PC-9 (cell line): Measurements from ENCODE around the gene ALK. TPM values are rescaled to one million over a fixed set of nuclear protein-coding genes. Genes with fewer than 3 reads are reported as not detected.

Source experiments
- BruUV-seq: library from RNA; stranded (reverse); fragments of 400-500 nt; replicated peaks from 2 replicates; lab custom pipeline; 2021; lab: Mats Ljungman, UMichigan
- CTCF ChIA-PET: fragments of 300-600 bp; sonication (Branson Sonifier 250); formaldehyde crosslinking; loops from one replicate; lab custom pipeline; 2022; ENCODE audit warnings: antibody characterized with exemption; lab: Charles Lee
- POLR2A ChIA-PET: fragments of 300-600 bp; sonication (Branson Sonifier 250); formaldehyde crosslinking; loops from one replicate; lab custom pipeline; 2022; ENCODE audit warnings: antibody characterized with exemption; ENCODE audit not compliant: unreplicated experiment; lab: Charles Lee
- DNase-seq, 2 experiments: peaks; one replicate each; pipeline versions ENCODE4 v3.0.0 to v3.0.0-alpha.2; 2015 to 2022; ENCODE audit warnings: mixed read lengths in 1 of 2
- H2AFZ ChIP-seq: fragments of 200-600 bp; sonication (generic); 2 replicates; pipeline ENCODE4 v1.8.1; 2017; ENCODE audit warnings: antibody characterized with exemption
- H3F3A ChIP-seq: fragments of 200-600 bp; sonication (generic); 2 replicates; pipeline ENCODE4 v1.8.1; 2017; ENCODE audit warnings: antibody characterized with exemption, mild to moderate bottlenecking, low read depth; ENCODE audit not compliant: insufficient read depth
- H3K27ac ChIP-seq: fragments of 200-600 bp; sonication (generic); 2 replicates; pipeline ENCODE4 v1.6.1; 2016; ENCODE audit warnings: mixed run types
- H3K27me3 ChIP-seq: fragments of 200-600 bp; sonication (generic); 2 replicates; pipeline ENCODE4 v1.6.1; 2016; ENCODE audit warnings: low read depth, mixed run types; ENCODE audit not compliant: insufficient read depth
- H3K36me3 ChIP-seq: fragments of 200-600 bp; sonication (generic); 2 replicates; pipeline ENCODE4 v1.6.1; 2016; ENCODE audit warnings: low read depth, mixed run types
- H3K4me1 ChIP-seq: fragments of 200-600 bp; sonication (generic); replicated peaks from 2 replicates; pipeline ENCODE4 v1.6.1; 2016; ENCODE audit warnings: mixed run types; ENCODE audit not compliant: insufficient read depth
- H3K4me2 ChIP-seq: fragments of 200-600 bp; sonication (generic); 2 replicates; pipeline ENCODE4 v1.6.1; 2017; ENCODE audit warnings: mixed run types
- H3K4me3 ChIP-seq: fragments of 200-600 bp; sonication (generic); 2 replicates; pipeline ENCODE4 v1.6.1; 2016; ENCODE audit warnings: mixed run types
- H3K79me2 ChIP-seq: fragments of 200-600 bp; sonication (generic); 2 replicates; pipeline ENCODE4 v1.6.1; 2017; ENCODE audit warnings: low read depth, mixed run types
- H3K9me2 ChIP-seq: fragments of 200-600 bp; sonication (generic); 2 replicates; pipeline ENCODE4 v1.8.1; 2017; ENCODE audit warnings: mild to moderate bottlenecking; ENCODE audit not compliant: insufficient read depth
- H3K9me3 ChIP-seq: fragments of 200-600 bp; sonication (generic); 2 replicates; pipeline ENCODE4 v1.8.1; 2016; ENCODE audit warnings: low read depth; ENCODE audit not compliant: insufficient read depth
- H4K20me1 ChIP-seq: fragments of 200-600 bp; sonication (generic); 2 replicates; pipeline ENCODE4 v1.8.1; 2017; ENCODE audit not compliant: insufficient read depth
- EZH2 ChIP-seq: fragments of 200-600 bp; sonication (generic); IDR thresholded peaks from 2 replicates; pipeline ENCODE4 v1.8.0; 2017; ENCODE audit warnings: antibody characterized with exemption, low read depth
- intact Hi-C: fragments of 100-400 bp; cut with micrococcal nuclease; formaldehyde crosslinking; loops from one replicate; pipeline ENCODE4 v1.10.0; 2022; ENCODE audit not compliant: unreplicated experiment
- total RNA-seq: library from RNA; stranded (reverse); gene quantifications from 2 replicates; pipeline ENCODE4 v1.2.3, GENCODE V29; 2021
- TF ChIP-seq, protein P1 (sequence below): fragments of 200-600 bp; sonication (generic); conservative IDR thresholded peaks from 2 replicates; pipeline ENCODE4 v1.6.1; 2017; ENCODE audit warnings: mixed run types, antibody characterized with exemption, mild to moderate bottlenecking, moderate library complexity

ALK gene
- total RNA-seq, 1 experiment from 2014 or later = not detected

DNA sequence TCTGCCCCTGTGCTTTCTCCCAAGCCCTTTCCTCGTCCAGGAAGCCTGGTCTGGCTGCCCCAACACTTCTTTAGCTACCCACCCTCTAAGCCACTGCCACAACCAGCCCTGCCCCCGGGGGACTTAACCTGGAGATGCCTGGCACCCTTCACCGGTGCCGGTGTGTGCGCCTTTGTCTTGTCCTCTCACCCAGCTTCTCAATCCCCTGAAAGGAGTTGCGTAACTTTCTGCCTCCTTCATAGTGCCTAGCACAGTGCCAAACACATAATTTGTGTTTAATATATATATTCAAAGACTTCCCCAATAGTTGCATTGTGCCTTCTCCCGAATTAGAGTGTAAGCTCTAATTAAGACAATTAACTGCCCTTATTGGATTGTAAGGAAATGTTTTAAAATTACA is 70.6 kb downstream of the ALK start:
- H3K27ac ChIP-seq = no peak overlapping the region
- POLR2A ChIA-PET = no interaction called here
- no TSS peak for BruUV-seq
- intact Hi-C loops = no loop called here
- H3K4me1 ChIP-seq = no peaks in the 10 kb centered on the region
- H3F3A ChIP-seq = no peaks in the 10 kb centered on the region
- no peak for TF ChIP-seq EZH2
- TF ChIP-seq, protein P1, sequence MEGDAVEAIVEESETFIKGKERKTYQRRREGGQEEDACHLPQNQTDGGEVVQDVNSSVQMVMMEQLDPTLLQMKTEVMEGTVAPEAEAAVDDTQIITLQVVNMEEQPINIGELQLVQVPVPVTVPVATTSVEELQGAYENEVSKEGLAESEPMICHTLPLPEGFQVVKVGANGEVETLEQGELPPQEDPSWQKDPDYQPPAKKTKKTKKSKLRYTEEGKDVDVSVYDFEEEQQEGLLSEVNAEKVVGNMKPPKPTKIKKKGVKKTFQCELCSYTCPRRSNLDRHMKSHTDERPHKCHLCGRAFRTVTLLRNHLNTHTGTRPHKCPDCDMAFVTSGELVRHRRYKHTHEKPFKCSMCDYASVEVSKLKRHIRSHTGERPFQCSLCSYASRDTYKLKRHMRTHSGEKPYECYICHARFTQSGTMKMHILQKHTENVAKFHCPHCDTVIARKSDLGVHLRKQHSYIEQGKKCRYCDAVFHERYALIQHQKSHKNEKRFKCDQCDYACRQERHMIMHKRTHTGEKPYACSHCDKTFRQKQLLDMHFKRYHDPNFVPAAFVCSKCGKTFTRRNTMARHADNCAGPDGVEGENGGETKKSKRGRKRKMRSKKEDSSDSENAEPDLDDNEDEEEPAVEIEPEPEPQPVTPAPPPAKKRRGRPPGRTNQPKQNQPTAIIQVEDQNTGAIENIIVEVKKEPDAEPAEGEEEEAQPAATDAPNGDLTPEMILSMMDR = no peak
- no peaks in the 10 kb centered on the region for H4K20me1 ChIP-seq
- no peak overlapping the region for H3K4me3 ChIP-seq
- no peak for DNase-seq
- no peaks in the 10 kb centered on the region for H3K9me3 ChIP-seq
- H3K27me3 ChIP-seq = peaks cover 69% of the 10 kb centered on the region
- CTCF ChIA-PET = no interaction called here
- no peaks in the 10 kb centered on the region for H3K9me2 ChIP-seq
- H2AFZ ChIP-seq = no peak overlapping the region
- H3K79me2 ChIP-seq = no peaks in the 10 kb centered on the region
- no peak overlapping the region for H3K4me2 ChIP-seq
- H3K36me3 ChIP-seq = no peaks in the 10 kb centered on the region

DNA sequence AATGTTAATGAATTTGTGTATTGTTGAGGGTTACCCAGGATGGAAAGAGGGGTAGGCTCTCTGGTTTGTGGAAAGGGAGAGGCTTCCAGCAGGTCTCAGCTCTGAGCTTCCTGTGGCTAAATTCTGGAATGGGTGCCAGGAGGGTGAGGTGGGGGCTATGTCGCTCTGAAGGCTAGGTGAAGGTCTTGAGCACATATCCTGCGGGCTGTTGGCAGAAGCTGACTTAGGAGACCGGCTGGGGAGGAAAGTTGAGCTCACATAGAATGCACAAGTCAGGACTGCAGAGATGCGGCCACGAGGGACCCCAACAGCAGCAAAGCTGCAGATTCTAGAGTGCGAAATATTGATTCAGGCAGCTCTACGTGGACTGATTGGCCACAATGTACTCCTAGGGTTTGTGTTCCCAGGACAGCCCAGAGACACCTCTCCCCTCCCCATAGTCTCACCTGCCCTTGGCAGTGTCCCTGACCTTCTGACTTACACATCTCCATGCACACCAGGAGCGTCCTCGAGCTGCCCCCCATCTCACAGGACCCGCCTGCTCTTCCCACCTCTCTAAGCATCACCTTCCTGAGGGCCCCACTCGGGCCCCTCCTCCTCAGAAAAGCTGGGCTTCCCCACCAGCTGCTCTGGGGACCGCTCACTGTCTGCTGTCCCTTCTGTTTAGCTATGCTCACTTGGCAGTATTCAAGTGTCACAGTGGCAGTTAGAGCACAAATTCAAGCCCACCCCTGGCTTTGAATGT is 72.6 kb downstream of the ALK start:
- H3K9me2 ChIP-seq = no peaks in the 10 kb centered on the region
- POLR2A ChIA-PET = no interaction called here
- no peak overlapping the region for H3K4me2 ChIP-seq
- no peaks in the 10 kb centered on the region for H3K4me1 ChIP-seq
- H3K79me2 ChIP-seq = no peaks in the 10 kb centered on the region
- no peak overlapping the region for H2AFZ ChIP-seq
- intact Hi-C loops = no loop called here
- peaks cover 63% of the 10 kb centered on the region for H3K27me3 ChIP-seq
- no peaks in the 10 kb centered on the region for H3K36me3 ChIP-seq
- no peak for DNase-seq
- BruUV-seq = no TSS peak
- no peak for TF ChIP-seq EZH2
- TF ChIP-seq, protein P1 = no peak
- no peak overlapping the region for H3K4me3 ChIP-seq
- no peaks in the 10 kb centered on the region for H3F3A ChIP-seq
- CTCF ChIA-PET = no interaction called here
- H3K27ac ChIP-seq = no peak overlapping the region
- H3K9me3 ChIP-seq = no peaks in the 10 kb centered on the region
- no peaks in the 10 kb centered on the region for H4K20me1 ChIP-seq

DNA sequence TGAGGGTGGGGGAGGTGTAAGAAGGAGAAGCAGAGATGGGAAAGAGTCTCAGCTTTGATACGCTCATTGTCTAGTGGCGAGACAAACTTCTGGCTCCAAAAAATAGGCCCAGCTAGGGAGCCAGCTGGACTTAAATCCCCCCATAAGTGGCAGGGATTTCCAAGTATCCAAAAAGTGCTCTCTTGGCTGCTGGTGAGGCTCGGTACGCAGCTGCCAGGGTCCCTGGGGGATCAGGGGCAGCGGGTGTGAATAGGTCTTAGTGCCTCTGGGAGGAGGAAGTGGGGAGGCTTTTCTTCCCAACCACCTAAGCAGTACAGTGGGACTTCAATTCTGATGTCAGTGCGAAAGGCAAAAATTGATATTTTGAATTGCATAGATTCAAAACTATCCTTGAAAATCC is 73.5 kb downstream of the ALK start:
- no peak overlapping the region for H2AFZ ChIP-seq
- H3K79me2 ChIP-seq = no peaks in the 10 kb centered on the region
- no peaks in the 10 kb centered on the region for H4K20me1 ChIP-seq
- H3K27ac ChIP-seq = no peak overlapping the region
- no peak for DNase-seq
- TF ChIP-seq, protein P1 = no peak
- TF ChIP-seq EZH2 = no peak
- H3K9me2 ChIP-seq = no peaks in the 10 kb centered on the region
- H3K4me1 ChIP-seq = no peaks in the 10 kb centered on the region
- POLR2A ChIA-PET = no interaction called here
- peaks cover 63% of the 10 kb centered on the region for H3K27me3 ChIP-seq
- no TSS peak for BruUV-seq
- CTCF ChIA-PET = no interaction called here
- no peak overlapping the region for H3K4me2 ChIP-seq
- intact Hi-C loops = no loop called here
- H3K9me3 ChIP-seq = no peaks in the 10 kb centered on the region
- H3F3A ChIP-seq = no peaks in the 10 kb centered on the region
- H3K4me3 ChIP-seq = no peak overlapping the region
- no peaks in the 10 kb centered on the region for H3K36me3 ChIP-seq
